Uterus (tissue), 2 donors: ENCODE results near the gene RNF144A.

Source experiments
- POLR2A ChIP-seq, 2 donors: fragments of 450-650 bp; IDR thresholded peaks; one replicate each; pipeline ENCODE4 v1.6.1; 2016; ENCODE audit warnings: antibody characterized with exemption in 2 of 2, mild to moderate bottlenecking in 1 of 2, moderate library complexity in 1 of 2
- TF ChIP-seq, protein P1 (sequence below), 4 experiments: fragments of 200-600 bp in 2 of 4; fragments of 450-650 bp in 2 of 4; sonication (generic) in 2 of 4; IDR thresholded peaks; one replicate each; pipeline ENCODE4 v1.5.1; 2016 to 2019; ENCODE audit warnings: antibody characterized with exemption in 4 of 4, mild to moderate bottlenecking in 2 of 4, moderate library complexity in 1 of 4

DNA sequence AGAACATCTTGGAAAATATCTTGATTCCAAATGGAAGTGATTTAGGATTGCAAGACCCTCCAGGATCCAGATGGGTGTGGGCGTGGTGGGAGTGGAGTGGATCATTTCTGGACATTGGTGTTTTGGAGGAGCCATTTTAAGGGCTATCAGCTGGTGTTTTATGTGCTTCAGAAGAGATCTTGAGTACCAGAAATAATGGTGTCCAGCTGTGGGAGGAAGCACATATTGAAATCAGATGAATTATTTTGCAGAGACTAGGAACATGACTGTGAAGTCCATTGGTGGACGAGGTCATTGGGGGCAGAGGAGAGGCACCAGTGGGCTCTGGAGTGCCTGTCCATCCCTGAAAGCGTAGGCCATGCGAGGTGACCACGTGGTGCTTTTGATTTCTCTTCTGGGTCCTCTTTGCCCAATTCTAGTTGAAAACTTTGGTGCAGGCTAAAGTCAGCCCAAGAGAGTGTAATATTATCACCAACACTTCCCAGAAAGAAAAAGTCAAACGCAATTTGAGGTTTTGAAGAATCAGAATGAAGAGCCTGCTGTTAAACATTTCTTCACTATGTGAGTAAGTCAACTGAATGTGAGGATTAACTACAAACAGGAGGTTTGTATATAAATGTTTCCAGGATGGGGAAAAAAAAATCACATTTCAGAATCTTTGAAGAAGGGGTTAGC, 31.6 kb downstream of the RNF144A start:
- TF ChIP-seq, protein P1, sequence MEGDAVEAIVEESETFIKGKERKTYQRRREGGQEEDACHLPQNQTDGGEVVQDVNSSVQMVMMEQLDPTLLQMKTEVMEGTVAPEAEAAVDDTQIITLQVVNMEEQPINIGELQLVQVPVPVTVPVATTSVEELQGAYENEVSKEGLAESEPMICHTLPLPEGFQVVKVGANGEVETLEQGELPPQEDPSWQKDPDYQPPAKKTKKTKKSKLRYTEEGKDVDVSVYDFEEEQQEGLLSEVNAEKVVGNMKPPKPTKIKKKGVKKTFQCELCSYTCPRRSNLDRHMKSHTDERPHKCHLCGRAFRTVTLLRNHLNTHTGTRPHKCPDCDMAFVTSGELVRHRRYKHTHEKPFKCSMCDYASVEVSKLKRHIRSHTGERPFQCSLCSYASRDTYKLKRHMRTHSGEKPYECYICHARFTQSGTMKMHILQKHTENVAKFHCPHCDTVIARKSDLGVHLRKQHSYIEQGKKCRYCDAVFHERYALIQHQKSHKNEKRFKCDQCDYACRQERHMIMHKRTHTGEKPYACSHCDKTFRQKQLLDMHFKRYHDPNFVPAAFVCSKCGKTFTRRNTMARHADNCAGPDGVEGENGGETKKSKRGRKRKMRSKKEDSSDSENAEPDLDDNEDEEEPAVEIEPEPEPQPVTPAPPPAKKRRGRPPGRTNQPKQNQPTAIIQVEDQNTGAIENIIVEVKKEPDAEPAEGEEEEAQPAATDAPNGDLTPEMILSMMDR (IDR thresholded peaks at IDR 0.05) = no peak
- TF ChIP-seq POLR2A (IDR thresholded peaks at IDR 0.05) = no peak
